SJSA1 (cell line): ENCODE measurements around the gene MCMBP. TPM values are rescaled to one million over a fixed set of nuclear protein-coding genes. Genes with fewer than 3 reads are reported as not detected.
A peak's percentile ranks its signal among the peaks of the same experiment; 100 is the strongest.

Experiments
- DNase-seq, 2 experiments: peaks; one replicate each; pipeline ENCODE4 v3.0.0-alpha.2; 2015 to 2020; ENCODE audit warnings: low spot score in 2 of 2, low read depth in 1 of 2
- H3K27ac ChIP-seq: fragments of 250-450 bp; sonication (Bioruptor Pico); 2 replicates; pipeline ENCODE4 v1.5.1; 2020; ENCODE audit warnings: mild to moderate bottlenecking, moderate library complexity
- H3K27me3 ChIP-seq: fragments of 250-450 bp; sonication (Bioruptor Pico); replicated peaks from 2 replicates; pipeline ENCODE4 v1.5.1; 2020; ENCODE audit warnings: mild to moderate bottlenecking, moderate library complexity
- H3K36me3 ChIP-seq: fragments of 250-450 bp; sonication (Bioruptor Pico); 2 replicates; pipeline ENCODE4 v1.5.1; 2020; ENCODE audit warnings: mild to moderate bottlenecking
- H3K4me1 ChIP-seq: fragments of 250-450 bp; sonication (Bioruptor Pico); replicated peaks from 2 replicates; pipeline ENCODE4 v1.6.1; 2021; ENCODE audit warnings: mild to moderate bottlenecking
- H3K4me3 ChIP-seq: fragments of 250-450 bp; sonication (Bioruptor Pico); 2 replicates; pipeline ENCODE4 v1.5.1; 2020; ENCODE audit warnings: mild to moderate bottlenecking
- H3K9me3 ChIP-seq: fragments of 250-450 bp; sonication (Bioruptor Pico); replicated peaks from 2 replicates; pipeline ENCODE4 v1.5.1; 2020; ENCODE audit warnings: mild to moderate bottlenecking
- total RNA-seq: library from RNA; depleted of rRNA; stranded (reverse); fragments of >200 nt; shearing (Covaris generic); gene quantifications from 2 replicates; pipeline ENCODE4 v1.2.3, GENCODE V29; 2014

The MCMBP gene
- total RNA-seq, 1 experiment from 2014 or later, result 152 TPM

DNA sequence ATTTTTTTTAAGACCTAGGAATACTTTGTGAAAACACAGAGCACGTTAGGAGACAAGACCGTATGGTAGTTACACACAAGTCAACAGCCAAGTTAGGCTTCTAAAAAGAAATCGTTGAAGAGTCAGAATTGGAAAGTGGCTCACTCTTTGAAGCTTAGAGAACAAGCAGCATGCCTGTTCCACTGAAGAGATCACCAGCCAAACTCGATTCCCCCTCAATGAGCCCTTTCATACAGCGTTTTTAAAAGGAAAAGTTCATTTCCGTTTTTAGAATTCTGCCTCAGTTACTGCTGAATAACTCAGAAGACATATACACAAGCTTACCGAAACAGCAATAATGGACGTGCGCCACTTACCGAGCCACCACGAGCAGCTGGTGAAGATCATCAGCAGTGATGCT, 41.0 kb downstream of the MCMBP start:
- peaks cover 100% of the 10 kb centered on the region for H3K36me3 ChIP-seq

DNA sequence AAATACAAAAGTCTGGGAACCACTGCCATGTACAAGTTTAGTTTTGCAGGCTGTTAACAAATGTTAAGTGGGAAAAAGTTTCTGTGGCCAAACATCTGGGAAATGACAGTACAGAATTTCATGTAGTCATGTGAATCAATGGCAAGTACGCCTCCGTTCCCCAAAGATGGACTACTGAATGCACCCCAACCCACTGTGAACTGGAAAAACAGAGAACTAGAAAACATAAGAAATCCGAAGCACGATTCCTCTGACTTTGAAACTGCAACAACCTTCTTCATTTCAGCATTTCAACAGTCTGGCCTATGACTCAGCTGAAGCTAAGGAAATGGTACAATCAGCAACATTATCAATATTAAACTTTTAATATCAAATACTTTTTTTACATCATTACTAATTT, 41.8 kb downstream of the MCMBP start:
- peaks cover 7% of the 10 kb centered on the region; the same call in 1 of the 2 replicates for H3K4me1 ChIP-seq
- no peaks in the 10 kb centered on the region for H3K9me3 ChIP-seq
- H3K4me3 ChIP-seq, result no peak overlapping the region
- no peak overlapping the region for H3K27ac ChIP-seq
- no peaks in the 10 kb centered on the region for H3K27me3 ChIP-seq
- DNase-seq, result no peak
- peaks cover 92% of the 10 kb centered on the region for H3K36me3 ChIP-seq

More for the DNA sequence above, 41.0 kb downstream of the MCMBP start:
- Histone ChIP-seq H3K27me3 (no peaks in the 10 kb centered on the region), H3K9me3 (no peaks in the 10 kb centered on the region), H3K27ac (no peak overlapping the region), H3K4me1 (peaks cover 7% of the 10 kb centered on the region; the same call in 1 of the 2 replicates), H3K4me3 (no peak overlapping the region)
- DNase-seq, result no peak

DNA sequence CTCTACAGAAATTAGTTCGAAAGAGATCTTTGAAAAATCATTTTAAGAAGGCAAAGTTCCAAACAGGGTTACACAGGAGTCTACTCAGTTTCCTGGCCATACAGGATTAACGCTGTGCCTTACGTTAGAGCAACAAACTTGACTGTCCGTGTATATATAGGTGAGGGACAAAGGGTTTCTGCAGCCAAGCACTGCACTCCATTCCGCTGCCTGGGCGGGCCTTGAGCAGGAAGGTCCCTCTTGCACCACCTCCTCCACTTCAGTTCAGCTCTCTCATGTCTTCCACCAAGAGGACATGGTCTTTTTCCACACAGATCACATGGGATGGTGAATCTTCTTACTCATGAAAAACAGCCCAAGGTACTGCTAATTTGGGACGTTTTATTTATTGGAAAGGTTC, 43.2 kb downstream of the MCMBP start:
- Histone ChIP-seq H3K4me1 (peaks cover 6% of the 10 kb centered on the region; the same call in 1 of the 2 replicates), H3K27ac (no peak overlapping the region), H3K27me3 (no peaks in the 10 kb centered on the region), H3K9me3 (no peaks in the 10 kb centered on the region), H3K36me3 (peaks cover 78% of the 10 kb centered on the region), H3K4me3 (no peak overlapping the region)
- no peak for DNase-seq

- Histone ChIP-seq H3K27me3 (no peaks in the 10 kb centered on the region), H3K9me3 (no peaks in the 10 kb centered on the region), H3K36me3 (peaks cover 65% of the 10 kb centered on the region), H3K4me3 (no peak overlapping the region), H3K27ac (no peak overlapping the region), H3K4me1 (no peaks in the 10 kb centered on the region)
- no peak for DNase-seq
These were observed 45.2 kb downstream of the MCMBP start for GRCh38 chr10:119827430-119827829.

GRCh38 chr10:119826771-119827170, 45.9 kb downstream of the MCMBP start:
- Histone ChIP-seq H3K36me3 (peaks cover 58% of the 10 kb centered on the region), H3K9me3 (no peaks in the 10 kb centered on the region), H3K27ac (no peak overlapping the region), H3K27me3 (no peaks in the 10 kb centered on the region), H3K4me1 (no peaks in the 10 kb centered on the region), H3K4me3 (no peak overlapping the region)
- DNase-seq, result no peak

- H3K27ac ChIP-seq, result no peak overlapping the region
- no peaks in the 10 kb centered on the region for H3K9me3 ChIP-seq
These were observed 48.3 kb downstream of the MCMBP start for GRCh38 chr10:119824299-119824698.

GRCh38 chr10:119821182-119821581, 51.5 kb downstream of the MCMBP start:
- peaks cover 16% of the 10 kb centered on the region; the same call in 1 of the 2 replicates for H3K36me3 ChIP-seq
- H3K27me3 ChIP-seq, result no peaks in the 10 kb centered on the region
- DNase-seq, result no peak
- H3K4me1 ChIP-seq, result no peaks in the 10 kb centered on the region
- H3K27ac ChIP-seq, result no peak overlapping the region
- no peak overlapping the region for H3K4me3 ChIP-seq
- no peaks in the 10 kb centered on the region for H3K9me3 ChIP-seq

More at GRCh38 chr10:119824299-119824698, 48.3 kb downstream of the MCMBP start:
- no peak overlapping the region for H3K4me3 ChIP-seq
- no peak for DNase-seq
- peaks cover 33% of the 10 kb centered on the region for H3K36me3 ChIP-seq
- no peaks in the 10 kb centered on the region for H3K4me1 ChIP-seq
- H3K27me3 ChIP-seq, result no peaks in the 10 kb centered on the region

- DNase-seq, result no peak
- no peaks in the 10 kb centered on the region for H3K4me1 ChIP-seq
- no peak overlapping the region for H3K27ac ChIP-seq
- H3K9me3 ChIP-seq, result no peaks in the 10 kb centered on the region
- peaks cover 18% of the 10 kb centered on the region; the same call in 1 of the 2 replicates for H3K36me3 ChIP-seq
- no peak overlapping the region for H3K4me3 ChIP-seq
- no peaks in the 10 kb centered on the region for H3K27me3 ChIP-seq
These were observed 53.8 kb downstream of the MCMBP start for GRCh38 chr10:119818889-119819270.

- H3K4me1 ChIP-seq, result no peaks in the 10 kb centered on the region
- no peak overlapping the region for H3K27ac ChIP-seq
- H3K36me3 ChIP-seq, result peaks cover 18% of the 10 kb centered on the region; the same call in 1 of the 2 replicates
- DNase-seq, result no peak
- no peaks in the 10 kb centered on the region for H3K27me3 ChIP-seq
- H3K9me3 ChIP-seq, result no peaks in the 10 kb centered on the region
- H3K4me3 ChIP-seq, result no peak overlapping the region
These were observed 54.4 kb downstream of the MCMBP start for GRCh38 chr10:119817991-119818888.

DNA sequence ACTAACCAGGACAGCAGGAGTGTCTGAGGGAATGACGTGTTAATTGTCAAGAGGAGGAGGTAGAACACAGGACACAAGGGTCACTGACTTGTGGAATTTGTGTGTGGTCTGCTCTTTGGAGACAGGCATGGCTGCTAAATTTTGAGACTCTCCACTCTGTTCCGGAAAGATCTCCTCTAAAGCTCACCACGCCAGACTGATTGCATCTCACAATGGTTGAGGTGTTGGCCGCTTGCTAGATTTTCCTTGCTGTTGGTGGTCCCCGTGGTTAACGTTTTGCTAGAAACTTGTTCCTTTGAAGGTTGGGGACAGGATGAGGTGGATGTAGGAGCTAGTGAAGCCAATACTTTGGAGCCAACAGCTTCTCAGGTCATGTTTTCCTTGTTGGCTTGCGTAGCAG, 57.0 kb downstream of the MCMBP start:
- Histone ChIP-seq H3K4me3 (no peak overlapping the region), H3K27ac (no peak overlapping the region), H3K9me3 (no peaks in the 10 kb centered on the region), H3K27me3 (no peaks in the 10 kb centered on the region), H3K36me3 (peaks cover 24% of the 10 kb centered on the region; the same call in 1 of the 2 replicates), H3K4me1 (no peaks in the 10 kb centered on the region)
- DNase-seq, result no peak

- Histone ChIP-seq H3K27me3 (no peaks in the 10 kb centered on the region), H3K27ac (no peak overlapping the region), H3K36me3 (peaks cover 19% of the 10 kb centered on the region; the same call in 1 of the 2 replicates), H3K9me3 (no peaks in the 10 kb centered on the region), H3K4me3 (no peak overlapping the region), H3K4me1 (peaks cover 11% of the 10 kb centered on the region)
- no peak for DNase-seq
These were observed 60.0 kb downstream of the MCMBP start for GRCh38 chr10:119812684-119813083.

- H3K9me3 ChIP-seq, result no peaks in the 10 kb centered on the region
- peaks cover 27% of the 10 kb centered on the region for H3K4me1 ChIP-seq
- H3K36me3 ChIP-seq, result peaks cover 19% of the 10 kb centered on the region; the same call in 1 of the 2 replicates
- DNase-seq, result no peak
- H3K27ac ChIP-seq, result no peak overlapping the region; the same call in 1 of the 2 replicates
- no peaks in the 10 kb centered on the region for H3K27me3 ChIP-seq
- no peak overlapping the region for H3K4me3 ChIP-seq
These were observed 61.5 kb downstream of the MCMBP start for GRCh38 chr10:119811122-119811521.

GRCh38 chr10:119807960-119808697, 64.5 kb downstream of the MCMBP start:
- no peaks in the 10 kb centered on the region for H3K9me3 ChIP-seq
- H3K27ac ChIP-seq, result peak overlapping the region; percentile 64
- no peaks in the 10 kb centered on the region for H3K27me3 ChIP-seq
- no peak overlapping the region for H3K4me3 ChIP-seq
- peaks cover 56% of the 10 kb centered on the region for H3K4me1 ChIP-seq
- H3K36me3 ChIP-seq, result peaks cover 11% of the 10 kb centered on the region; the same call in 1 of the 2 replicates
- DNase-seq, result peak; percentile 66 to 77
